VCaP (cell line): ENCODE data around the gene TVP23B.
A peak's percentile ranks its signal among the peaks of the same experiment; 100 is the strongest.

Source experiments
- H3K27ac ChIP-seq: fragments of 450-650 bp; 2 replicates; pipeline ENCODE4 v1.5.1; 2017
- TF ChIP-seq, protein P1 (sequence below): fragments of 450-650 bp; conservative IDR thresholded peaks from 2 replicates; pipeline ENCODE4 v1.5.1; 2017; ENCODE audit warnings: mild to moderate bottlenecking, moderate library complexity

The TVP23B gene

DNA sequence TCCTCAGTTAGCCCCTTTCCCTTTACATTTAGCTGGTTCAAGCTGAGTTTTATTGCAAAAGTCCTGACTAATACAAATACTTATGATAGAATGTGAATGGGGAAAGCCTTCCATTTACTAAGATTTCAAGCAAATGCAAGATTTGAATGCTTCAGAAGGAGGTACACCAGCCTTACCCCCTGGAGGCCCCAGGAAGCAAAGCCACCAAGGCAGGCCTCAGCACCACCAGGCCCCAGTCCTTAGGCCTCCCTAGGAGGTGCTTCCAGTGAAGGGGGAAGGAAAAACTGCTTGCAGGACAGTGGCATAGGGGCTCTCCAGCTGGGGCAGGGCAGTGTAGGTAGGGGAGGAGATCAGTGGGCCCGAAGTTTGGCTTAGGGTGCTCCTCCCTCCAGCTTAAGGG lies 69.7 kb downstream of the TVP23B start:
- TF ChIP-seq, protein P1, sequence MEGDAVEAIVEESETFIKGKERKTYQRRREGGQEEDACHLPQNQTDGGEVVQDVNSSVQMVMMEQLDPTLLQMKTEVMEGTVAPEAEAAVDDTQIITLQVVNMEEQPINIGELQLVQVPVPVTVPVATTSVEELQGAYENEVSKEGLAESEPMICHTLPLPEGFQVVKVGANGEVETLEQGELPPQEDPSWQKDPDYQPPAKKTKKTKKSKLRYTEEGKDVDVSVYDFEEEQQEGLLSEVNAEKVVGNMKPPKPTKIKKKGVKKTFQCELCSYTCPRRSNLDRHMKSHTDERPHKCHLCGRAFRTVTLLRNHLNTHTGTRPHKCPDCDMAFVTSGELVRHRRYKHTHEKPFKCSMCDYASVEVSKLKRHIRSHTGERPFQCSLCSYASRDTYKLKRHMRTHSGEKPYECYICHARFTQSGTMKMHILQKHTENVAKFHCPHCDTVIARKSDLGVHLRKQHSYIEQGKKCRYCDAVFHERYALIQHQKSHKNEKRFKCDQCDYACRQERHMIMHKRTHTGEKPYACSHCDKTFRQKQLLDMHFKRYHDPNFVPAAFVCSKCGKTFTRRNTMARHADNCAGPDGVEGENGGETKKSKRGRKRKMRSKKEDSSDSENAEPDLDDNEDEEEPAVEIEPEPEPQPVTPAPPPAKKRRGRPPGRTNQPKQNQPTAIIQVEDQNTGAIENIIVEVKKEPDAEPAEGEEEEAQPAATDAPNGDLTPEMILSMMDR: no peak
- no peak overlapping the region for H3K27ac ChIP-seq

- H3K27ac ChIP-seq: no peak overlapping the region
- TF ChIP-seq, protein P1: no peak; the same call in 1 of the 2 replicates
Measured at GRCh38 chr17:18851201-18851600, 70.2 kb downstream of the TVP23B start.

- H3K27ac ChIP-seq: peak overlapping the region; percentile 69
- TF ChIP-seq, protein P1: no peak
Measured at GRCh38 chr17:18854956-18855355, 74.0 kb downstream of the TVP23B start.

GRCh38 chr17:18855831-18856569 lies 75.0 kb downstream of the TVP23B start:
- H3K27ac ChIP-seq: peak overlapping the region; percentile 69

More at GRCh38 chr17:18855831-18856569, 75.0 kb downstream of the TVP23B start:
- TF ChIP-seq, protein P1: no peak
